LoVo (cell line): ENCODE data around the gene ADIG.

Experiments
- DNase-seq: peaks from one replicate; pipeline ENCODE4 v3.0.0-alpha.2; 2016; ENCODE audit warnings: low spot score

ADIG gene

GRCh38 chr20:38581013-38581412 is at the start of gene ADIG:
Gene ADIG (plus strand): TSS chr20:38581197. CDS start chr20:38581251, 54 bp downstream.
- no peak for DNase-seq

GRCh38 chr20:38534756-38535155 is 46.2 kb upstream of the ADIG start:
- DNase-seq = no peak

- DNase-seq = no peak
Observed at GRCh38 chr20:38536310-38536709, 44.7 kb upstream of the ADIG start.

GRCh38 chr20:38537176-38537575 is 43.8 kb upstream of the ADIG start:
- no peak for DNase-seq

- no peak for DNase-seq
Observed at GRCh38 chr20:38538789-38539188, 42.2 kb upstream of the ADIG start.

GRCh38 chr20:38543014-38543906 is 37.7 kb upstream of the ADIG start:
- DNase-seq = no peak

- DNase-seq = no peak
Observed at GRCh38 chr20:38545771-38546170, 35.2 kb upstream of the ADIG start.

- DNase-seq = no peak
Observed at GRCh38 chr20:38547288-38548085, 33.5 kb upstream of the ADIG start.

GRCh38 chr20:38548356-38549083 is 32.5 kb upstream of the ADIG start:
- DNase-seq = no peak

GRCh38 chr20:38550274-38550673 is 30.7 kb upstream of the ADIG start:
- DNase-seq = no peak

GRCh38 chr20:38551056-38551626 is 29.9 kb upstream of the ADIG start:
- no peak for DNase-seq

- no peak for DNase-seq
Observed at GRCh38 chr20:38554986-38555385, 26.0 kb upstream of the ADIG start.

GRCh38 chr20:38555395-38555794 is 25.6 kb upstream of the ADIG start:
- no peak for DNase-seq

GRCh38 chr20:38557174-38557573 is 23.8 kb upstream of the ADIG start:
- no peak for DNase-seq

- DNase-seq = no peak
Observed at GRCh38 chr20:38558596-38559360, 22.2 kb upstream of the ADIG start.

- no peak for DNase-seq
Observed at GRCh38 chr20:38559764-38560163, 21.2 kb upstream of the ADIG start.

GRCh38 chr20:38563802-38564431 is 17.1 kb upstream of the ADIG start:
- DNase-seq = no peak

- no peak for DNase-seq
Observed at GRCh38 chr20:38564680-38565079, 16.3 kb upstream of the ADIG start.

- DNase-seq = no peak
Observed at GRCh38 chr20:38566036-38566598, 14.9 kb upstream of the ADIG start.

GRCh38 chr20:38569747-38570525 is 11.1 kb upstream of the ADIG start:
- no peak for DNase-seq
